ENCODE measurements around the gene MYO15A.

DNA sequence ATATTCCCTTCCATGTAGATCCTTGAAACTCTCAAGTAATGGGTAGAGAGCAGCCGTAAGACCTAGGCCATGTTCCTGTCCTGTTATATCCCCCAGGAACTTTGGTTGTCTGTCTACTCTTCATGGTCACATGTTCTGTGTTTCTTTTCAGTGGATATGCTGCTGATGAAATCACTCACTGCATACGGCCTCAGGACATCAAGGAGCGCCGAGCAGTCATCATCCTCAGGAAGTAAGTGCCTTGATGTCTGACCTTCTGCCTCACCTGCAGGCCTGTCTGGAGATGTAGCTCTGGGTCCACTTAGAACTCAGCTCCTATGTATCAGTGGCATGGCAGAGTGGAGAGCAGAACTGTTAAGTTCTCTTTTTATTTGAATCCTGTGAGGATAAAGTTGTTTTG lies 86.2 kb downstream of the MYO15A start:
- TF ChIP-seq, protein P1, sequence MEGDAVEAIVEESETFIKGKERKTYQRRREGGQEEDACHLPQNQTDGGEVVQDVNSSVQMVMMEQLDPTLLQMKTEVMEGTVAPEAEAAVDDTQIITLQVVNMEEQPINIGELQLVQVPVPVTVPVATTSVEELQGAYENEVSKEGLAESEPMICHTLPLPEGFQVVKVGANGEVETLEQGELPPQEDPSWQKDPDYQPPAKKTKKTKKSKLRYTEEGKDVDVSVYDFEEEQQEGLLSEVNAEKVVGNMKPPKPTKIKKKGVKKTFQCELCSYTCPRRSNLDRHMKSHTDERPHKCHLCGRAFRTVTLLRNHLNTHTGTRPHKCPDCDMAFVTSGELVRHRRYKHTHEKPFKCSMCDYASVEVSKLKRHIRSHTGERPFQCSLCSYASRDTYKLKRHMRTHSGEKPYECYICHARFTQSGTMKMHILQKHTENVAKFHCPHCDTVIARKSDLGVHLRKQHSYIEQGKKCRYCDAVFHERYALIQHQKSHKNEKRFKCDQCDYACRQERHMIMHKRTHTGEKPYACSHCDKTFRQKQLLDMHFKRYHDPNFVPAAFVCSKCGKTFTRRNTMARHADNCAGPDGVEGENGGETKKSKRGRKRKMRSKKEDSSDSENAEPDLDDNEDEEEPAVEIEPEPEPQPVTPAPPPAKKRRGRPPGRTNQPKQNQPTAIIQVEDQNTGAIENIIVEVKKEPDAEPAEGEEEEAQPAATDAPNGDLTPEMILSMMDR (optimal IDR thresholded peaks at IDR 0.05 in 1 of 3, IDR thresholded peaks at IDR 0.05 in 1 of 3, conservative IDR thresholded peaks at IDR 0.05 in 1 of 3; ENCODE audit: extremely low read depth in 1 of 3, insufficient read depth in 2 of 3, low read length in 3 of 3) = no peak
- TF ChIP-seq EZH2 (IDR thresholded peaks at IDR 0.05; ENCODE audit: low read length) = no peak

Measured in keratinocyte (primary cell).